Neuronal stem cell (in vitro differentiated cells): Measurements from ENCODE around the gene GGACT.

ENCODE experiments used
- DNase-seq: peaks from one replicate; pipeline ENCODE4 v3.0.0-alpha.2; 2013; ENCODE audit warnings: low spot score
- H2AFZ ChIP-seq: one replicate; pipeline ENCODE4 v1.6.1; 2013; ENCODE audit warnings: mild to moderate bottlenecking, low read length, inconsistent platforms
- H2AK5ac ChIP-seq: 2 replicates; pipeline ENCODE4 v1.6.1; 2013; ENCODE audit warnings: low read depth, mild to moderate bottlenecking, inconsistent platforms, low read length, moderate library complexity, mixed read lengths
- H2BK120ac ChIP-seq: 2 replicates; pipeline ENCODE4 v1.6.1; 2013; ENCODE audit warnings: low read depth, mild to moderate bottlenecking, inconsistent platforms, low read length, moderate library complexity, mixed read lengths
- H2BK12ac ChIP-seq: one replicate; pipeline ENCODE4 v1.6.1; 2013; ENCODE audit warnings: low read length, inconsistent platforms
- H2BK15ac ChIP-seq: 2 replicates; pipeline ENCODE4 v1.6.1; 2013; ENCODE audit warnings: mild to moderate bottlenecking, low read length, inconsistent platforms, mixed read lengths
- H2BK5ac ChIP-seq: one replicate; pipeline ENCODE4 v1.6.1; 2013; ENCODE audit warnings: inconsistent platforms, mild to moderate bottlenecking, low read length, moderate library complexity
- H3K14ac ChIP-seq: one replicate; pipeline ENCODE4 v1.6.1; 2013; ENCODE audit warnings: low read length, inconsistent platforms
- H3K18ac ChIP-seq: 2 replicates; pipeline ENCODE4 v1.6.1; 2013; ENCODE audit warnings: low read length, inconsistent platforms
- H3K23ac ChIP-seq: 2 replicates; pipeline ENCODE4 v1.6.1; 2013; ENCODE audit warnings: low read depth, mild to moderate bottlenecking, mixed read lengths, low read length, inconsistent platforms; ENCODE audit not compliant: poor library complexity
- H3K27ac ChIP-seq: replicated peaks from 3 replicates; pipeline ENCODE4 v1.5.1; 2013; ENCODE audit warnings: low read length, inconsistent platforms
- H3K27me3 ChIP-seq, 3 experiments: 2 replicates each; pipeline ENCODE4 v1.6.1; 2013; ENCODE audit warnings: low read length in 3 of 3, mild to moderate bottlenecking in 2 of 3, inconsistent platforms in 1 of 3, low read depth in 1 of 3, mixed read lengths in 1 of 3, moderate library complexity in 1 of 3; ENCODE audit not compliant: control insufficient read depth in 3 of 3, insufficient read depth in 3 of 3
- H3K36me3 ChIP-seq, 2 donors: replicated peaks in 1 of 2; 2 replicates each; pipeline ENCODE4 v1.6.1; 2013; ENCODE audit warnings: low read length in 2 of 2; ENCODE audit not compliant: control insufficient read depth in 2 of 2, insufficient read depth in 2 of 2
- H3K4ac ChIP-seq: 2 replicates; pipeline ENCODE4 v1.6.1; 2013; ENCODE audit warnings: inconsistent platforms, mild to moderate bottlenecking, low read length, moderate library complexity
- H3K4me1 ChIP-seq, 2 donors: 1 replicate in 1 of 2; 2 replicates in 1 of 2; pipeline ENCODE4 v1.6.1; 2013; ENCODE audit warnings: low read length in 2 of 2, low read depth in 1 of 2; ENCODE audit not compliant: control insufficient read depth in 2 of 2, insufficient read depth in 1 of 2
- H3K4me2 ChIP-seq: one replicate; pipeline ENCODE4 v1.6.1; 2013; ENCODE audit warnings: mild to moderate bottlenecking, low read length, inconsistent platforms; ENCODE audit not compliant: insufficient read depth, poor library complexity, severe bottlenecking
- H3K4me3 ChIP-seq, 2 donors: 2 replicates each; pipeline ENCODE4 v1.5.1; 2013; ENCODE audit warnings: low read length in 2 of 2, mild to moderate bottlenecking in 2 of 2, inconsistent platforms in 1 of 2, moderate library complexity in 1 of 2
- H3K79me1 ChIP-seq: one replicate; pipeline ENCODE4 v1.6.1; 2013; ENCODE audit warnings: low read depth, mild to moderate bottlenecking, inconsistent platforms, low read length, moderate library complexity
- H3K9ac ChIP-seq: one replicate; pipeline ENCODE4 v1.6.1; 2013; ENCODE audit warnings: mild to moderate bottlenecking, low read depth, low read length, inconsistent platforms; ENCODE audit not compliant: poor library complexity
- H3K9me3 ChIP-seq, 2 donors: replicated peaks in 1 of 2; 2 replicates each; pipeline versions ENCODE3 to v1.6.1; 2013; ENCODE audit warnings: low read length in 2 of 2, mild to moderate bottlenecking in 2 of 2, inconsistent platforms in 1 of 2, low read depth in 1 of 2, mixed read lengths in 1 of 2, moderate library complexity in 1 of 2; ENCODE audit not compliant: control insufficient read depth in 2 of 2, insufficient read depth in 1 of 2
- H4K8ac ChIP-seq: one replicate; pipeline ENCODE4 v1.6.1; 2013; ENCODE audit warnings: low read depth, mild to moderate bottlenecking, inconsistent platforms, low read length, moderate library complexity
- H4K91ac ChIP-seq: one replicate; pipeline ENCODE4 v1.6.1; 2013; ENCODE audit warnings: low read length, low read depth, mild to moderate bottlenecking, inconsistent platforms; ENCODE audit not compliant: poor library complexity
- WGBS, 2 donors: extraction: QIAGEN DNeasy Blood & Tissue Kit; methylation state at CpG; one replicate each; pipeline ENCODE4 v1.1.7; 2013; ENCODE audit warnings: missing lambda C conversion rate in 2 of 2, mixed read lengths in 1 of 2; ENCODE audit not compliant: insufficient read length in 2 of 2, insufficient replicate concordance in 1 of 2; ENCODE audit errors: extremely low coverage in 2 of 2; 5-methylcytosine and 5-hydroxymethylcytosine counted together

GGACT gene

GRCh38 chr13:100534911-100535310 lies 53.7 kb downstream of the GGACT start:
- H3K36me3 ChIP-seq, result peaks cover 6 to 33% of the 10 kb centered on the region in 2 donors
- H3K4me2 ChIP-seq, result no peak overlapping the region
- no peak overlapping the region for H2BK5ac ChIP-seq
- peaks cover 0 to 2% of the 10 kb centered on the region in 2 donors for H3K4me1 ChIP-seq
- H3K14ac ChIP-seq, result no peak overlapping the region
- H3K4ac ChIP-seq, result no peak overlapping the region
- H2AFZ ChIP-seq, result no peak overlapping the region
- H3K27ac ChIP-seq, result no peak overlapping the region
- H3K18ac ChIP-seq, result no peak overlapping the region
- no peak overlapping the region for H2BK120ac ChIP-seq
- H2BK12ac ChIP-seq, result no peak overlapping the region
- H3K4me3 ChIP-seq, result no peak overlapping the region
- WGBS, 2 donors, result no CpG with 5 or more reads among the region's 6 CpGs
- H2BK15ac ChIP-seq, result no peak overlapping the region
- H3K23ac ChIP-seq, result no peak overlapping the region
- DNase-seq, result no peak
- H2AK5ac ChIP-seq, result no peak overlapping the region
- H3K9ac ChIP-seq, result no peak overlapping the region
- no peaks in the 10 kb centered on the region for H3K79me1 ChIP-seq
- H3K27me3 ChIP-seq, result no peaks in the 10 kb centered on the region
- H4K8ac ChIP-seq, result no peak overlapping the region
- H3K9me3 ChIP-seq, result peaks cover 2 to 7% of the 10 kb centered on the region in 2 donors
- peak overlapping the region; percentile 25 for H4K91ac ChIP-seq

GRCh38 chr13:100534147-100534843 lies 54.3 kb downstream of the GGACT start:
- peaks cover 2 to 7% of the 10 kb centered on the region in 2 donors for H3K9me3 ChIP-seq
- H2BK120ac ChIP-seq, result no peak overlapping the region
- H4K91ac ChIP-seq, result peak overlapping the region; percentile 25
- H3K27me3 ChIP-seq, result no peaks in the 10 kb centered on the region
- no peak overlapping the region for H4K8ac ChIP-seq
- no peak overlapping the region for H2BK5ac ChIP-seq
- no peaks in the 10 kb centered on the region for H3K79me1 ChIP-seq
- DNase-seq, result no peak
- no peak overlapping the region for H3K9ac ChIP-seq
- H3K18ac ChIP-seq, result peak overlapping the region; percentile 4
- H3K27ac ChIP-seq, result no peak overlapping the region
- H2AK5ac ChIP-seq, result no peak overlapping the region
- peaks cover 6 to 39% of the 10 kb centered on the region in 2 donors for H3K36me3 ChIP-seq
- no peak overlapping the region for H3K4me2 ChIP-seq
- no peak overlapping the region for H2BK12ac ChIP-seq
- H3K4me1 ChIP-seq, result peaks cover 0 to 2% of the 10 kb centered on the region in 2 donors
- no peak overlapping the region for H3K4me3 ChIP-seq
- no peak overlapping the region for H2AFZ ChIP-seq
- H2BK15ac ChIP-seq, result no peak overlapping the region
- no peak overlapping the region for H3K14ac ChIP-seq
- no peak overlapping the region for H3K4ac ChIP-seq
- no peak overlapping the region for H3K23ac ChIP-seq
- no CpG with 5 or more reads among the region's 13 CpGs for whole genome bisulfite sequencing, 2 donors

- H3K79me1 ChIP-seq, result no peaks in the 10 kb centered on the region
- no CpG with 5 or more reads among the region's 19 CpGs for WGBS, 2 donors
- H4K91ac ChIP-seq, result no peak overlapping the region
- H4K8ac ChIP-seq, result no peak overlapping the region
- H3K36me3 ChIP-seq, result peaks cover 6 to 46% of the 10 kb centered on the region in 2 donors
- H3K14ac ChIP-seq, result no peak overlapping the region
- H3K27ac ChIP-seq, result no peak overlapping the region
- no peak overlapping the region for H3K4me3 ChIP-seq
- H3K9me3 ChIP-seq, result peaks cover 2 to 7% of the 10 kb centered on the region in 2 donors
- H3K27me3 ChIP-seq, result no peaks in the 10 kb centered on the region
- no peak for DNase-seq
- H2BK120ac ChIP-seq, result no peak overlapping the region
- no peak overlapping the region for H2BK15ac ChIP-seq
- H2BK12ac ChIP-seq, result no peak overlapping the region
- H2AFZ ChIP-seq, result no peak overlapping the region
- H3K23ac ChIP-seq, result no peak overlapping the region
- H2AK5ac ChIP-seq, result no peak overlapping the region
- H2BK5ac ChIP-seq, result no peak overlapping the region
- H3K4ac ChIP-seq, result no peak overlapping the region
- no peak overlapping the region for H3K18ac ChIP-seq
- no peak overlapping the region for H3K4me2 ChIP-seq
- no peak overlapping the region for H3K9ac ChIP-seq
- peaks cover 0 to 2% of the 10 kb centered on the region in 2 donors for H3K4me1 ChIP-seq
Measured at GRCh38 chr13:100533588-100534041, 55.0 kb downstream of the GGACT start.

GRCh38 chr13:100532836-100533435 lies 55.7 kb downstream of the GGACT start:
- no peak overlapping the region for H2BK5ac ChIP-seq
- WGBS, 2 donors, result no CpG with 5 or more reads among the region's 14 CpGs
- H2AK5ac ChIP-seq, result peak overlapping the region; percentile 29
- no peak overlapping the region for H2BK120ac ChIP-seq
- H2BK15ac ChIP-seq, result peak overlapping the region; percentile 52
- peak overlapping the region; percentile 60 for H3K18ac ChIP-seq
- no peak for DNase-seq
- H3K4me2 ChIP-seq, result no peak overlapping the region
- H3K14ac ChIP-seq, result no peak overlapping the region
- no peaks in the 10 kb centered on the region for H3K27me3 ChIP-seq
- peaks cover 0 to 2% of the 10 kb centered on the region in 2 donors for H3K4me1 ChIP-seq
- no peak overlapping the region for H3K27ac ChIP-seq
- peaks cover 2 to 7% of the 10 kb centered on the region in 2 donors for H3K9me3 ChIP-seq
- H3K79me1 ChIP-seq, result no peaks in the 10 kb centered on the region
- H4K91ac ChIP-seq, result no peak overlapping the region
- peak overlapping the region; percentile 66 for H3K23ac ChIP-seq
- no peak overlapping the region for H2AFZ ChIP-seq
- no peak overlapping the region for H3K9ac ChIP-seq
- peak overlapping the region in 1 of 2 donors; percentile 10 for H3K4me3 ChIP-seq
- peaks cover 6 to 53% of the 10 kb centered on the region in 2 donors for H3K36me3 ChIP-seq
- no peak overlapping the region for H2BK12ac ChIP-seq
- H4K8ac ChIP-seq, result no peak overlapping the region
- H3K4ac ChIP-seq, result no peak overlapping the region
